ENCODE data around the gene TMEM9.

TMEM9 gene

DNA sequence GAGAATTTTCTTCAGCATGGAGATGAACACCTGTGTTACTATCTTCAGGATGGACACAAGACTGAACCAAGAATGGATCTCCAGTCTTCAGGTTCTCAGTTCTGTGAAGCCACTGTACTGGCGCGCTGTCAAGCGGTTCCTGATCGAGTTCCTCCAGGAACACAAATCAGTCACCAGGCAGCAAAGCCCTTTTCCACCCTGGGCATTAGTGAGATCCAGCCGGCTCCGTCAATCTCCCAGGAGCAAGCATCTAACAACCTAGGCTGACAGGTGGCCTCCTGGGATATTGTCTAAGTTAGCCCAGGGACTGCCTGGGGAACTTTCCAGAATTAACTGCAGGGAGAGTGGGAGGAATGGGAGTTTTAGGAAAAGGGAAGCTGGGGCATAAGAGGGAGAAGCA lies 26.6 kb upstream of the TMEM9 start:
- Histone ChIP-seq H3K27me3 (ENCODE audit: low read depth, low read length) (peaks cover 59% of the 10 kb centered on the region), H3K27ac (ENCODE audit: low read length) (no peak overlapping the region), H4K20me1 (ENCODE audit: insufficient read depth, low read length) (no peaks in the 10 kb centered on the region), H2AFZ (ENCODE audit: low read depth, low read length) (no peak overlapping the region), H3K4me3 (ENCODE audit: low read length) (no peak overlapping the region), H3K79me2 (ENCODE audit: low read length) (no peaks in the 10 kb centered on the region), H3K36me3 (replicated peaks; ENCODE audit: low read depth, low read length) (no peaks in the 10 kb centered on the region), H3K4me2 (ENCODE audit: low read length) (no peak overlapping the region), H3K9ac (ENCODE audit: low read length) (no peak overlapping the region), H3K4me1 (ENCODE audit: low read length) (peaks cover 6% of the 10 kb centered on the region), H3K9me3 (ENCODE audit: insufficient read depth, low read length) (no peaks in the 10 kb centered on the region)
- TF ChIP-seq, protein P1, sequence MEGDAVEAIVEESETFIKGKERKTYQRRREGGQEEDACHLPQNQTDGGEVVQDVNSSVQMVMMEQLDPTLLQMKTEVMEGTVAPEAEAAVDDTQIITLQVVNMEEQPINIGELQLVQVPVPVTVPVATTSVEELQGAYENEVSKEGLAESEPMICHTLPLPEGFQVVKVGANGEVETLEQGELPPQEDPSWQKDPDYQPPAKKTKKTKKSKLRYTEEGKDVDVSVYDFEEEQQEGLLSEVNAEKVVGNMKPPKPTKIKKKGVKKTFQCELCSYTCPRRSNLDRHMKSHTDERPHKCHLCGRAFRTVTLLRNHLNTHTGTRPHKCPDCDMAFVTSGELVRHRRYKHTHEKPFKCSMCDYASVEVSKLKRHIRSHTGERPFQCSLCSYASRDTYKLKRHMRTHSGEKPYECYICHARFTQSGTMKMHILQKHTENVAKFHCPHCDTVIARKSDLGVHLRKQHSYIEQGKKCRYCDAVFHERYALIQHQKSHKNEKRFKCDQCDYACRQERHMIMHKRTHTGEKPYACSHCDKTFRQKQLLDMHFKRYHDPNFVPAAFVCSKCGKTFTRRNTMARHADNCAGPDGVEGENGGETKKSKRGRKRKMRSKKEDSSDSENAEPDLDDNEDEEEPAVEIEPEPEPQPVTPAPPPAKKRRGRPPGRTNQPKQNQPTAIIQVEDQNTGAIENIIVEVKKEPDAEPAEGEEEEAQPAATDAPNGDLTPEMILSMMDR (IDR thresholded peaks at IDR 0.05; ENCODE audit: low read depth, low read length) = no peak
- TF ChIP-seq EZH2phosphoT487 (IDR thresholded peaks at IDR 0.05; ENCODE audit: low read depth) = no peak

DNA sequence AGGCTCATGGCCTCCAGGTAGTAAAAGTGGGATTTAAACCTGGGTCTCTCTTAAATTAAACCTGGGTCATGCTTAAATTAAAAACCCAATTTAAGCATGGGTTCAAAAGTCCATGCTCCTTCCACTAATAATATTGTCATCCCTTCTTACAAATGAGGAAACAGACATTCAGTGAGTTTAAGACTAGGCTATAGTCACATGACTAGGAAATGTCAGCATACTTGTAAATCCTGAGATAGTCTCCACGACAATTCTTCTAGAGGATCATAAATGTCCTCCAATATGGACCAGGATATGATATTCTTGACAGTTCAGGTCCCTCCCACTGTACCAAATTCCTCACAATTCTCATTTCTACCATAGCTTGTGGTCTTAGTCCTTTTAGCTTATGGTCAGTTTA lies 25.9 kb upstream of the TMEM9 start:
- Histone ChIP-seq H3K79me2 (ENCODE audit: low read length) (no peaks in the 10 kb centered on the region), H3K4me3 (ENCODE audit: low read length) (no peak overlapping the region), H3K27ac (ENCODE audit: low read length) (no peak overlapping the region), H4K20me1 (ENCODE audit: insufficient read depth, low read length) (no peaks in the 10 kb centered on the region), H3K36me3 (replicated peaks; ENCODE audit: low read depth, low read length) (no peaks in the 10 kb centered on the region), H3K4me1 (ENCODE audit: low read length) (peaks cover 6% of the 10 kb centered on the region), H3K4me2 (ENCODE audit: low read length) (no peak overlapping the region), H2AFZ (ENCODE audit: low read depth, low read length) (no peak overlapping the region), H3K9me3 (ENCODE audit: insufficient read depth, low read length) (no peaks in the 10 kb centered on the region), H3K9ac (ENCODE audit: low read length) (no peak overlapping the region), H3K27me3 (ENCODE audit: low read depth, low read length) (peaks cover 62% of the 10 kb centered on the region)
- TF ChIP-seq EZH2phosphoT487 (IDR thresholded peaks at IDR 0.05; ENCODE audit: low read depth) = no peak
- TF ChIP-seq, protein P1 (IDR thresholded peaks at IDR 0.05; ENCODE audit: low read depth, low read length) = no peak

DNA sequence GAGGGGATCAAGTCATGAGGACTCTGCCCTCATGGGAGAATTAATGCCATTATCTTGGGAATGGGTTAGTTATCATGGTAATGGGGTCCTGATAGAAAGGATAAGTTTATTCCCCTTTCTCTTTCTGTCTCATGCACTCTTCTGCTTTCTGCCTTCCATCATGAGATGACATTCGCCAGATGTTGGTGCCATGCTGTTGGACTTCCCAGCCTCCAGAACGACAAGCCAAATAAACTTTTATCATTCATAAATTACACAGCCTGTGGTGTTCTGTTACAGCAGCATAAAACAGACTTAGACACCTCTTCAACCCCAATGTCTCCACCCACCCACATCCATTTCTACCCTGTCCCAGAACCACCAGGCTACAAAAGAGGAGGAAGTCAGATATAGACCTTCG lies 24.4 kb upstream of the TMEM9 start:
- no peak overlapping the region for H3K4me2 ChIP-seq (ENCODE audit: low read length)
- H2AFZ ChIP-seq (ENCODE audit: low read depth, low read length) = no peak overlapping the region
- peaks cover 6% of the 10 kb centered on the region for H3K4me1 ChIP-seq (ENCODE audit: low read length)
- H3K79me2 ChIP-seq (ENCODE audit: low read length) = no peaks in the 10 kb centered on the region
- no peak overlapping the region for H3K4me3 ChIP-seq (ENCODE audit: low read length)
- H3K27me3 ChIP-seq (ENCODE audit: low read depth, low read length) = peaks cover 54% of the 10 kb centered on the region
- H3K27ac ChIP-seq (ENCODE audit: low read length) = no peak overlapping the region
- H3K36me3 ChIP-seq (replicated peaks; ENCODE audit: low read depth, low read length) = no peaks in the 10 kb centered on the region
- no peaks in the 10 kb centered on the region for H4K20me1 ChIP-seq (ENCODE audit: insufficient read depth, low read length)
- TF ChIP-seq, protein P1 (IDR thresholded peaks at IDR 0.05; ENCODE audit: low read depth, low read length) = no peak
- no peak for TF ChIP-seq EZH2phosphoT487 (IDR thresholded peaks at IDR 0.05; ENCODE audit: low read depth)
- no peaks in the 10 kb centered on the region for H3K9me3 ChIP-seq (ENCODE audit: insufficient read depth, low read length)
- no peak overlapping the region for H3K9ac ChIP-seq (ENCODE audit: low read length)

DNA sequence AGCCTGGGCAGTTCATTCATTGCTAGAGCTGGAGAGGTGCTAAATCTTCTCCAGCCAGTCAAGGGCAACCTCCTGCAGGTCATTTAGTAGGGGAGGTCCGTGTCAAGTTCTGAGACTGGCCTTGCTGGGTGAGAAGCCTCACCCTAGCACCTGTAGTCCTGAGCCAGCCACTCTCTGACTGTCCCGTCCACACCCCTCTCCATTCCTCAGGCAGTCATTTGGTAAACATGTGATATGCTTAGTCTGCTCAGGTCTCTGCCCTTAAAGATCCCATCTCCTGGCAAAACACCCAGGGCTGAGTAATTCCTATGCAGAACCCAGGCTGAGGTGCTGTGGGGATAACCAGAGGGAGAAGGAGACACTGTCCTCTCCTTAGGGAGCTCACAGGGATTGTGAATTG lies 22.7 kb upstream of the TMEM9 start:
- Histone ChIP-seq H4K20me1 (ENCODE audit: insufficient read depth, low read length) (no peaks in the 10 kb centered on the region), H3K4me2 (ENCODE audit: low read length) (no peak overlapping the region), H3K9ac (ENCODE audit: low read length) (no peak overlapping the region), H3K36me3 (replicated peaks; ENCODE audit: low read depth, low read length) (no peaks in the 10 kb centered on the region), H3K9me3 (ENCODE audit: insufficient read depth, low read length) (no peaks in the 10 kb centered on the region), H3K79me2 (ENCODE audit: low read length) (no peaks in the 10 kb centered on the region), H3K4me3 (ENCODE audit: low read length) (no peak overlapping the region), H3K27ac (ENCODE audit: low read length) (no peak overlapping the region), H3K27me3 (ENCODE audit: low read depth, low read length) (peaks cover 40% of the 10 kb centered on the region), H3K4me1 (ENCODE audit: low read length) (peaks cover 8% of the 10 kb centered on the region), H2AFZ (ENCODE audit: low read depth, low read length) (no peak overlapping the region)
- TF ChIP-seq EZH2phosphoT487 (IDR thresholded peaks at IDR 0.05; ENCODE audit: low read depth) = no peak
- TF ChIP-seq, protein P1 (IDR thresholded peaks at IDR 0.05; ENCODE audit: low read depth, low read length) = no peak
